Smooth muscle cell (in vitro differentiated cells): ENCODE results near the gene MED26. TPM values are rescaled to one million over a fixed set of nuclear protein-coding genes. Genes with fewer than 3 reads are reported as not detected.
A peak's percentile ranks its signal among the peaks of the same experiment; 100 is the strongest.
"Not testable (repeated sequence)": the region's sequence is repeated elsewhere in the genome, so short reads cannot be mapped to it uniquely, and the experiment has no call there.

Experiments used
- DNase-seq: peaks from one replicate; lab custom pipeline; 2025; ENCODE audit not compliant: unreplicated experiment; lab: John Stamatoyannopoulos, UW
- H2AFZ ChIP-seq: fragments of 200-600 bp; sonication (generic); 2 replicates; pipeline ENCODE4 v1.6.0; 2016; ENCODE audit warnings: antibody characterized with exemption, low read depth, mild to moderate bottlenecking
- H3F3A ChIP-seq: fragments of 200-600 bp; sonication (generic); 2 replicates; pipeline ENCODE4 v1.6.0; 2017; ENCODE audit warnings: antibody characterized with exemption, low read depth
- H3K27ac ChIP-seq: fragments of 200-600 bp; sonication (generic); 2 replicates; pipeline ENCODE4 v1.5.1; 2016; ENCODE audit warnings: low read depth, mild to moderate bottlenecking
- H3K27me3 ChIP-seq: fragments of 200-600 bp; sonication (generic); 2 replicates; pipeline ENCODE4 v1.6.1; 2016; ENCODE audit warnings: low read depth, mild to moderate bottlenecking
- H3K36me3 ChIP-seq: fragments of 200-600 bp; sonication (generic); 2 replicates; pipeline ENCODE4 v1.5.1; 2016; ENCODE audit warnings: low read depth
- H3K4me1 ChIP-seq: fragments of 200-600 bp; sonication (generic); 2 replicates; pipeline ENCODE4 v1.5.1; 2016; ENCODE audit warnings: low read depth
- H3K4me2 ChIP-seq: fragments of 200-600 bp; sonication (generic); 2 replicates; pipeline ENCODE4 v1.6.0; 2016; ENCODE audit warnings: mild to moderate bottlenecking
- H3K4me3 ChIP-seq: fragments of 200-600 bp; sonication (generic); 2 replicates; pipeline ENCODE4 v1.5.1; 2016; ENCODE audit warnings: mild to moderate bottlenecking
- H3K79me2 ChIP-seq: fragments of 200-600 bp; sonication (generic); 2 replicates; pipeline ENCODE4 v1.6.0; 2016; ENCODE audit warnings: low read depth, mild to moderate bottlenecking
- H3K9ac ChIP-seq: fragments of 200-600 bp; sonication (generic); 2 replicates; pipeline ENCODE4 v1.6.0; 2016; ENCODE audit warnings: low read depth
- H3K9me3 ChIP-seq: fragments of 200-600 bp; sonication (generic); replicated peaks from 2 replicates; pipeline ENCODE4 v1.5.1; 2016; ENCODE audit warnings: low read depth
- H4K20me1 ChIP-seq: fragments of 200-600 bp; sonication (generic); 2 replicates; pipeline ENCODE4 v1.6.0; 2016; ENCODE audit warnings: low read depth
- CTCF ChIP-seq: fragments of 200-600 bp; sonication (generic); IDR thresholded peaks from 2 replicates; pipeline ENCODE4 v1.5.1; 2017; ENCODE audit warnings: borderline replicate concordance, mild to moderate bottlenecking, antibody characterized with exemption; ENCODE audit not compliant: insufficient read depth, poor library complexity, severe bottlenecking
- WGBS: methylation state at CpG from one replicate; pipeline ENCODE4 v1.1.7; 2016; ENCODE audit warnings: low lambda C conversion rate; 5-methylcytosine and 5-hydroxymethylcytosine counted together
- polyA plus RNA-seq: library from polyadenylated mRNA; unstranded; fragments of >200 nt; fragmentation: Nextera tagmentation; extraction: Ambion mirVana; gene quantifications from 2 replicates; pipeline ENCODE4 v1.2.1, GENCODE V29; 2016
- total RNA-seq: library from RNA; depleted of rRNA; stranded (reverse); fragments of >200 nt; gene quantifications from 2 replicates; pipeline ENCODE4 v1.2.3, GENCODE V29; 2014

Gene MED26
- total and polyA plus RNA-seq, 2 experiments from 2014 or later, result 6.3 to 9.6 TPM

GRCh38 chr19:16548956-16549355 is 79.0 kb downstream of the MED26 start:
- peaks cover 12% of the 10 kb centered on the region for H3K79me2 ChIP-seq
- no peak for DNase-seq

GRCh38 chr19:16544473-16545231 is 83.4 kb downstream of the MED26 start:
- TF ChIP-seq CTCF, result no peak
- Histone ChIP-seq H3K79me2 (peaks cover 48% of the 10 kb centered on the region), H3K4me2 (no peak overlapping the region), H4K20me1 (peaks cover 23% of the 10 kb centered on the region), H3F3A (peaks cover 5% of the 10 kb centered on the region), H3K4me3 (no peak overlapping the region), H3K36me3 (no peaks in the 10 kb centered on the region), H3K9ac (no peak overlapping the region), H3K4me1 (peaks cover 17% of the 10 kb centered on the region), H3K27me3 (no peaks in the 10 kb centered on the region), H3K9me3 (no peaks in the 10 kb centered on the region), H3K27ac (no peak overlapping the region), H2AFZ (no peak overlapping the region)
- 96% methylated on average over 11 of the region's 11 CpGs for WGBS
- DNase-seq, result no peak

More at GRCh38 chr19:16548956-16549355, 79.0 kb downstream of the MED26 start:
- H2AFZ ChIP-seq, result no peak overlapping the region
- 93% methylated on average over 4 of the region's 4 CpGs for WGBS
- TF ChIP-seq CTCF, result no peak
- no peaks in the 10 kb centered on the region for H3K9me3 ChIP-seq
- peaks cover 10% of the 10 kb centered on the region for H3F3A ChIP-seq
- no peaks in the 10 kb centered on the region for H3K36me3 ChIP-seq
- no peak overlapping the region for H3K9ac ChIP-seq
- no peak overlapping the region for H3K4me2 ChIP-seq
- no peaks in the 10 kb centered on the region for H3K27me3 ChIP-seq
- H3K4me1 ChIP-seq, result no peaks in the 10 kb centered on the region
- peaks cover 9% of the 10 kb centered on the region for H4K20me1 ChIP-seq
- H3K4me3 ChIP-seq, result no peak overlapping the region
- no peak overlapping the region for H3K27ac ChIP-seq

- not testable (repeated sequence) for H3K9me3 ChIP-seq, H3K9ac ChIP-seq, DNase-seq, H3K4me2 ChIP-seq, H3K27me3 ChIP-seq, H3F3A ChIP-seq, H2AFZ ChIP-seq, H3K36me3 ChIP-seq, H3K27ac ChIP-seq
- H3K4me1 ChIP-seq, result peaks cover 17% of the 10 kb centered on the region
- 94% methylated on average over 6 of the region's 6 CpGs for WGBS
- peak overlapping the region; percentile 92 for H3K4me3 ChIP-seq
- peaks cover 30% of the 10 kb centered on the region for H4K20me1 ChIP-seq
- H3K79me2 ChIP-seq, result peaks cover 56% of the 10 kb centered on the region
These were observed 84.3 kb downstream of the MED26 start for GRCh38 chr19:16543734-16544133.

- no peak for DNase-seq
- peaks cover 17% of the 10 kb centered on the region for H3K4me1 ChIP-seq
These were observed 85.0 kb downstream of the MED26 start for GRCh38 chr19:16542910-16543472.

More at GRCh38 chr19:16542910-16543472, 85.0 kb downstream of the MED26 start:
- peaks cover 37% of the 10 kb centered on the region for H4K20me1 ChIP-seq
- 6% methylated on average over 15 of the region's 15 CpGs for WGBS
- no peaks in the 10 kb centered on the region for H3K36me3 ChIP-seq
- H3K27ac ChIP-seq, result peak overlapping the region; percentile 79
- H3K9me3 ChIP-seq, result no peaks in the 10 kb centered on the region
- H2AFZ ChIP-seq, result no peak overlapping the region
- peak overlapping the region; percentile 95 for H3K4me2 ChIP-seq
- no peaks in the 10 kb centered on the region for H3F3A ChIP-seq
- H3K9ac ChIP-seq, result peak overlapping the region; percentile 92
- H3K27me3 ChIP-seq, result no peaks in the 10 kb centered on the region
- H3K79me2 ChIP-seq, result peaks cover 63% of the 10 kb centered on the region
- peak overlapping the region; percentile 92 for H3K4me3 ChIP-seq
- no peak for TF ChIP-seq CTCF
